Upper lobe of right lung (tissue), 1 donor: ENCODE data around the gene TRPM4. TPM values are rescaled to one million over a fixed set of nuclear protein-coding genes. Genes with fewer than 3 reads are reported as not detected.
A peak's percentile ranks its signal among the peaks of the same experiment; 100 is the strongest.
"Not testable (repeated sequence)": the region's sequence is repeated elsewhere in the genome, so short reads cannot be mapped to it uniquely, and the experiment has no call there.

ENCODE experiments used
- ATAC-seq: fragments of 200-7000 bp; cut with Tn5 transposase; one replicate; pipeline ENCODE4 v1.9.1; 2020; ENCODE audit warnings: mild to moderate bottlenecking, moderate library complexity
- DNase-seq: peaks from one replicate; pipeline ENCODE4 v3.0.0-alpha.2; 2020
- H3K27ac ChIP-seq: fragments of 200-600 bp; one replicate; pipeline ENCODE4 v1.8.0; 2022
- H3K27me3 ChIP-seq: fragments of 200-600 bp; one replicate; pipeline ENCODE4 v1.8.0; 2022; ENCODE audit warnings: mild to moderate bottlenecking
- H3K36me3 ChIP-seq: fragments of 200-600 bp; one replicate; pipeline ENCODE4 v1.8.0; 2022
- H3K4me1 ChIP-seq: fragments of 200-600 bp; one replicate; pipeline ENCODE4 v1.8.0; 2022
- H3K4me3 ChIP-seq: fragments of 200-600 bp; one replicate; pipeline ENCODE4 v1.8.0; 2022; ENCODE audit warnings: mild to moderate bottlenecking
- H3K9me3 ChIP-seq: fragments of 200-600 bp; one replicate; pipeline ENCODE4 v1.8.0; 2022
- intact Hi-C: fragments of 100-400 bp; cut with DNase I; formaldehyde crosslinking; loops from one replicate; pipeline ENCODE4 v1.11.0; 2022
- total RNA-seq: library from RNA; stranded (reverse); fragmentation: NEBNext Ultra II Directional; extraction: Animal tissue kit (Norgen Biotek cat#: 25700); gene quantifications from one replicate; pipeline ENCODE4 v1.2.1, GENCODE V29; 2021
- TF ChIP-seq, protein P1 (sequence below): fragments of 200-600 bp; IDR thresholded peaks from one replicate; pipeline ENCODE4 v1.8.0; 2022; ENCODE audit warnings: antibody characterized with exemption
- donor health status: DM: no; HTN: yes; CAD: no; lungs with severe emphysema.

TRPM4 gene
- total RNA-seq, 1 donor from 2014 or later, result 44.3 TPM

DNA sequence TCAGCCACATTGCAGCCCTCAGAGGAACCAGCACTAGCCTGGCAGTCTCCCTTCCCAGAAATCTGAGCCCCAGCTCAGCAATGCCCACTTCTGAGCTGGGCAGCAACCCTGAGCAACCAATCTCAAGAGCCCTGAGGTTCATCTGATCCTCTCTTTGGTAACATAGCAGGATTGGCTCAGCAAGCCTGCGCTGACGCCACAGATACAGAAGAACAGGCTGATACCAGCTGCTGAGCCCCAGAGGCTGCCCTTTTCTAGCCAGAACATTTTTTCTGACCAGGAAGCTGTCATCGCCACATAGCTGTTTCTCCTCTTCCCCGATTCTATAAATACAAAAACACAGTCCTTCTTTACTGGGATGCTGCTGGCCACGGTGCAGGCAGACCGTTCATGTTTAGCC is 59.8 kb downstream of the TRPM4 start:
- TF ChIP-seq, protein P1, sequence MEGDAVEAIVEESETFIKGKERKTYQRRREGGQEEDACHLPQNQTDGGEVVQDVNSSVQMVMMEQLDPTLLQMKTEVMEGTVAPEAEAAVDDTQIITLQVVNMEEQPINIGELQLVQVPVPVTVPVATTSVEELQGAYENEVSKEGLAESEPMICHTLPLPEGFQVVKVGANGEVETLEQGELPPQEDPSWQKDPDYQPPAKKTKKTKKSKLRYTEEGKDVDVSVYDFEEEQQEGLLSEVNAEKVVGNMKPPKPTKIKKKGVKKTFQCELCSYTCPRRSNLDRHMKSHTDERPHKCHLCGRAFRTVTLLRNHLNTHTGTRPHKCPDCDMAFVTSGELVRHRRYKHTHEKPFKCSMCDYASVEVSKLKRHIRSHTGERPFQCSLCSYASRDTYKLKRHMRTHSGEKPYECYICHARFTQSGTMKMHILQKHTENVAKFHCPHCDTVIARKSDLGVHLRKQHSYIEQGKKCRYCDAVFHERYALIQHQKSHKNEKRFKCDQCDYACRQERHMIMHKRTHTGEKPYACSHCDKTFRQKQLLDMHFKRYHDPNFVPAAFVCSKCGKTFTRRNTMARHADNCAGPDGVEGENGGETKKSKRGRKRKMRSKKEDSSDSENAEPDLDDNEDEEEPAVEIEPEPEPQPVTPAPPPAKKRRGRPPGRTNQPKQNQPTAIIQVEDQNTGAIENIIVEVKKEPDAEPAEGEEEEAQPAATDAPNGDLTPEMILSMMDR, result no peak
- no peak for ATAC-seq

DNA sequence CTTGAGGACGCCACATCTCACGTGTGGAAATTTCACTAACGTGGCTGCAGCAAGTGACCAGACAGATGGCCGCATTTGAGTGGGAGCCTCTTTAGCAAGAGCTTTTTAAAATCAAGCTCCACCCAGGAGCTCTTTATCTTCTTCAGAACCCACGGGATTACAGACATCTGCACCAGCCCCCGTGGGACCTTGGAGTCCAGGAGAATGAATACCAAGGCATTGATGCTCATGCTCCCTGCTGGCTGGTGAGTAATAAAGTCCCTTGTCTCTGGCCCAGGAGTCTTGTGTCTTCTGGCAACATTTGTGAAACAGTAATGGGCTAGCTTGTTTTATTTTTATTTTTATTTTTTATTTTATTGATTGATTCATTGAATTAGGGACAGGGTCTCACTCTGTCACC is 64.4 kb downstream of the TRPM4 start:
- H3K9me3 ChIP-seq, result no peaks in the 10 kb centered on the region
- TF ChIP-seq, protein P1, result no peak
- intact Hi-C loops, result loop anchor here (10.0 kb wide), 1 partner anchor 223 kb away; the partner anchor contains the start of gene SLC17A7
- no peak overlapping the region for H3K27ac ChIP-seq
- no peak overlapping the region for H3K4me3 ChIP-seq
- H3K4me1 ChIP-seq, result no peaks in the 10 kb centered on the region
- ATAC-seq (no peak), DNase-seq (no peak)
- H3K36me3 ChIP-seq, result no peaks in the 10 kb centered on the region
- no peaks in the 10 kb centered on the region for H3K27me3 ChIP-seq

More for the DNA sequence above, 59.8 kb downstream of the TRPM4 start:
- Histone ChIP-seq H3K4me3 (no peak overlapping the region), H3K9me3 (no peaks in the 10 kb centered on the region), H3K36me3 (no peaks in the 10 kb centered on the region), H3K27me3 (no peaks in the 10 kb centered on the region), H3K4me1 (no peaks in the 10 kb centered on the region), H3K27ac (no peak overlapping the region)
- intact Hi-C loops, result no loop called here
- no peak for DNase-seq

DNA sequence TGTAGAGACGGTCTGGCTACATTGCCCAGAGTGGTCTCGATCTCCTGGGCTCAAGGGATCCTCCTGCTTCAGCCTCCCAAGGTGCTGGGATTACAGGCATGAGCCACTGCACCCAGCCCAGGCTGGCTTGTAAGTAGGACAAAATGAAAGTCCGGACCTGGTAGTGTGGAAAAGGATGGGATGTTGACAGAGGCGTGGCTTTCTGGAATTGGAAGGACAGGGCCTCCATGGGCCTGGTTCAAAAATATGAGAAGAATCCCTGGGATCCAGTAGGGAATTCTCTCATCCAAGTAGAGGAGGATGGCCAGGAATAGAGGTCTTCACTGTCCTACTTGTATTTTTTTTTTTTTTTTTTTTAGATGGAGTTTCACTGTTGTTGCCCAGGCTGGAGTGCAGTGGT is 64.9 kb downstream of the TRPM4 start:
- Histone ChIP-seq H3K4me1 (no peaks in the 10 kb centered on the region), H3K4me3 (no peak overlapping the region), H3K36me3 (no peaks in the 10 kb centered on the region), H3K27ac (no peak overlapping the region), H3K9me3 (no peaks in the 10 kb centered on the region), H3K27me3 (no peaks in the 10 kb centered on the region)
- TF ChIP-seq, protein P1, result no peak
- DNase-seq (no peak), ATAC-seq (no peak)
- intact Hi-C loops, result loop anchor here (10.0 kb wide), 1 partner anchor 222 kb away; the partner anchor contains the start of gene SLC17A7

DNA sequence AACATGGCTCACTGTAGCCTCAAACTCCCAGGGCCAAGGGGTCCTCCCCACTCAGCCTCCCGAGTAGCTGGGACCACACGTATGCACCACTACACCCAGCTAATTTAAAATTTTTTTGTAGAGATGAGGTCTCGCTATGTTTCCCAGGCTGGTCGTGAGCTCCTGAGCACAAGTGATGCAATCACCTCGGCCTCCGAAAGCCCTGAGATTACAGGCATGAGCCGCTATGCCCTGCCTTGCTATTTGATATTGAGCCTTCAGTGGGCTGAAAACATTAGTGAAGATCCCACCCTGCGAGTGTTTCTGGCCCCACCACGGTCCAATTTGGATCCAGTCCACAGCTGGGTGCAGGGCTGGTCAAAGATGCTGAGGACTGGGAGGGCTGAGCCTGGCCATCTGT is 65.9 kb downstream of the TRPM4 start:
- intact Hi-C loops, result loop anchor here (10.0 kb wide), 1 partner anchor 221 kb away; the partner anchor contains the start of gene SLC17A7
- no peaks in the 10 kb centered on the region for H3K9me3 ChIP-seq
- no peak overlapping the region for H3K4me3 ChIP-seq
- TF ChIP-seq, protein P1, result no peak
- no peaks in the 10 kb centered on the region for H3K4me1 ChIP-seq
- DNase-seq (no peak), ATAC-seq (no peak)
- H3K27me3 ChIP-seq, result no peaks in the 10 kb centered on the region
- no peaks in the 10 kb centered on the region for H3K36me3 ChIP-seq
- H3K27ac ChIP-seq, result no peak overlapping the region

DNA sequence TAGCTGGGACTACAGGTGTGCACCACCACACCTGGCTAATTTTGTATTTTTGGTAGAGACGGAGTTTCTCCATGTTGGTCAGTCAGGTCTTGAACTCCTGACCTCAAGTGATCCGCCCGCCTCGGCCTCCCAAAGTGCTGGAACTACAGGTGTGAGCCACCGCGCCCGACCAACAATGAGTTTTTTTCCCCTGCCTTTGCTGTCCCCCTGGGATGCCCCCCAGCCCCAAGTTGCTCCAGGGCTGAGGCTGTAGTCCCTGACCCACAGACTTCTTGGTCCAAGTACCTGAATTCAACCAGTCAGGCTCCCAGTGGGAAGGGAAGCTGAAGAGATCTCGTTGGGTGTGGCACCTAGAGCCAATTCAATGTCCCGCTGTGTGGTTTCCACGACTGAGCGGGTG is 66.8 kb downstream of the TRPM4 start:
- DNase-seq, H3K27ac ChIP-seq, H3K36me3 ChIP-seq, H3K4me3 ChIP-seq, ATAC-seq, H3K27me3 ChIP-seq, H3K9me3 ChIP-seq, H3K4me1 ChIP-seq: not testable (repeated sequence)
- intact Hi-C loops, result loop anchor here (10.0 kb wide), 1 partner anchor 220 kb away; the partner anchor contains the start of gene SLC17A7

DNA sequence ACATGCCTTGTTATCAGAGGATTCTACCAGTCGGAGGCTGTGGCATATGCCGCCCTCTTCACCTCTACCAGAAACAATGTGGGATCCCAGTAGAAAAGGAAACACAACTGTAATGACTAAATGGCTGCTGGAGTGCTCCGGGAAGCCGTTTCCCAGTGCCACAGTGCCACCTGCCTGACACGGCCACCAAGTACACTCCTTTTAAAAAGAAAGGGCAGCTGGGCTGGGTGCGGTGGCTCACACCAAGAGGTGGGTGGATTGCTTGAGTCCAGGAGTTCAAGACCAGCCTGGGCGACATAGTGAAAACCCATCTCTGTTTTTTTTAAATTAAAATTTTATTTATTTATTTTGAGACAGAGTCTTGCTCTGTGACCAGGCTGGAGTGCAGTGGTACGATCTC is 67.3 kb downstream of the TRPM4 start:
- Histone ChIP-seq H3K4me3 (no peak overlapping the region), H3K36me3 (no peaks in the 10 kb centered on the region), H3K27me3 (no peaks in the 10 kb centered on the region), H3K27ac (no peak overlapping the region), H3K4me1 (no peaks in the 10 kb centered on the region), H3K9me3 (no peaks in the 10 kb centered on the region)
- peak; percentile 71 for ATAC-seq
- intact Hi-C loops, result loop anchor here (10.0 kb wide), 1 partner anchor 220 kb away; the partner anchor contains the start of gene SLC17A7
- no peak for DNase-seq
- TF ChIP-seq, protein P1, result peak; percentile 34
